Caco-2 (cell line): ENCODE data around the gene ZNF438. TPM values are rescaled to one million over a fixed set of nuclear protein-coding genes. Genes with fewer than 3 reads are reported as not detected.

Experiments
- BruUV-seq: library from RNA; stranded (reverse); fragments of 400-500 nt; replicated peaks from 2 replicates; lab custom pipeline; 2021; lab: Mats Ljungman, UMichigan
- CTCF ChIA-PET: fragments of 300-600 bp; sonication (Branson Sonifier 250); formaldehyde crosslinking; loops from one replicate; lab custom pipeline; 2022; ENCODE audit warnings: antibody characterized with exemption; lab: Charles Lee
- POLR2A ChIA-PET: fragments of 300-600 bp; sonication (Branson Sonifier 250); formaldehyde crosslinking; loops from one replicate; lab custom pipeline; 2022; ENCODE audit warnings: antibody characterized with exemption; lab: Charles Lee
- DNase-seq, 2 experiments: peaks; one replicate each; pipeline versions ENCODE4 v3.0.0 to v3.0.0-alpha.2; 2020 to 2022
- H3K27me3 ChIP-seq: replicated peaks from 2 replicates; pipeline ENCODE4 v1.6.0; 2011; ENCODE audit warnings: low read length; ENCODE audit not compliant: control insufficient read depth, insufficient read depth
- H3K36me3 ChIP-seq: 2 replicates; pipeline ENCODE4 v1.5.1; 2011; ENCODE audit warnings: low read length; ENCODE audit not compliant: control insufficient read depth, insufficient read depth
- H3K4me1 ChIP-seq: fragments of 250-450 bp; sonication (Bioruptor Pico); 2 replicates; pipeline ENCODE4 v1.5.1; 2020; ENCODE audit warnings: mild to moderate bottlenecking
- H3K4me3 ChIP-seq: 2 replicates; pipeline ENCODE4 v1.5.1; 2011; ENCODE audit warnings: low read depth, mild to moderate bottlenecking, control low read depth, low read length
- H3K9me3 ChIP-seq: fragments of 250-450 bp; sonication (Bioruptor Pico); 2 replicates; pipeline ENCODE4 v1.5.1; 2020; ENCODE audit warnings: mild to moderate bottlenecking, moderate library complexity
- H3K27ac Mint-ChIP-seq: one replicate; pipeline ENCODE4 v1.8.0; 2022; ENCODE audit warnings: mixed read lengths; ENCODE audit not compliant: unreplicated experiment
- H3K27me3 Mint-ChIP-seq: one replicate; pipeline ENCODE4 v1.8.0; 2022; ENCODE audit warnings: mixed read lengths; ENCODE audit not compliant: insufficient read depth, unreplicated experiment
- H3K36me3 Mint-ChIP-seq: one replicate; pipeline ENCODE4 v1.8.0; 2022; ENCODE audit warnings: mild to moderate bottlenecking, mixed read lengths; ENCODE audit not compliant: insufficient read depth, unreplicated experiment
- H3K4me1 Mint-ChIP-seq: one replicate; pipeline ENCODE4 v1.8.0; 2022; ENCODE audit warnings: low read depth, mixed read lengths; ENCODE audit not compliant: unreplicated experiment
- H3K4me3 Mint-ChIP-seq: one replicate; pipeline ENCODE4 v1.8.0; 2022; ENCODE audit warnings: mild to moderate bottlenecking, moderate library complexity, mixed read lengths; ENCODE audit not compliant: unreplicated experiment
- H3K9me3 Mint-ChIP-seq: one replicate; pipeline ENCODE4 v1.8.0; 2022; ENCODE audit warnings: mixed read lengths; ENCODE audit not compliant: unreplicated experiment
- intact Hi-C: fragments of 100-400 bp; cut with micrococcal nuclease; formaldehyde crosslinking; loops from one replicate; pipeline ENCODE4 v1.10.0; 2022; ENCODE audit not compliant: unreplicated experiment
- total RNA-seq: library from RNA; stranded (reverse); gene quantifications from 2 replicates; pipeline ENCODE4 v1.2.3, GENCODE V29; 2022
- TF ChIP-seq, protein P1 (sequence below), 2 experiments: fragments of 200-600 bp in 1 of 2; IDR thresholded peaks; 1 replicate in 1 of 2; 2 replicates in 1 of 2; pipeline versions ENCODE4 v1.5.1 to v1.8.0; 2011 to 2022; ENCODE audit warnings: antibody characterized with exemption in 1 of 2, control low read depth in 1 of 2, inconsistent platforms in 1 of 2, low read depth in 1 of 2, low read length in 1 of 2, mild to moderate bottlenecking in 1 of 2, moderate library complexity in 1 of 2; ENCODE audit not compliant: insufficient read depth in 1 of 2, severe bottlenecking in 1 of 2, unreplicated experiment in 1 of 2

The ZNF438 gene
- total RNA-seq, 1 experiment from 2014 or later: 1.00 TPM

DNA sequence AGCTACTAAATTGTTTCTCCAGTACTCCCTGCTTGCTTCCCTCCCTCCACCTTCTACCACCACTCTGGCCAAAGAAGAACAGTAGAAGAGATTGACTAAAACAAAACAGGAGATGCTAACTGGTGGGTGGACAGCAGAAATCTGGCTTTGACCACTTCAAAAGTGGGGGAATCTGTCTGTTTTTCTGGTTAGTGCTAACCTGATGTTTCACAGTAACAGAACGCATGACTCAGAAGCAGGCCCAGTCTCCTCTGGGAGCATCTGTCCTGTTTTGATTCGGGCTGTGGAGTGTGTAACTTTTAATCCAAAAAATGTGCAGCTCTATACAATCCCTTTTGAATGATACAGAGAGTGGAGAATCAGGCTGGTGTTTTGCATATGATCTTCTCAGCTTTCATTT is 32.7 kb upstream of the ZNF438 start:
- H3K36me3 Mint-ChIP-seq: no peaks in the 10 kb centered on the region
- no peaks in the 10 kb centered on the region for H3K9me3 Mint-ChIP-seq
- Histone ChIP-seq H3K4me1 (no peaks in the 10 kb centered on the region), H3K27me3 (no peaks in the 10 kb centered on the region), H3K9me3 (no peaks in the 10 kb centered on the region), H3K4me3 (no peak overlapping the region), H3K36me3 (no peaks in the 10 kb centered on the region)
- H3K27ac Mint-ChIP-seq: no peak overlapping the region
- intact Hi-C loops: loop anchor here (10.0 kb wide), 1 partner anchor 280 kb away; no protein-coding TSS in a partner anchor
- DNase-seq: no peak
- H3K4me1 Mint-ChIP-seq: no peaks in the 10 kb centered on the region
- H3K27me3 Mint-ChIP-seq: peaks cover 11% of the 10 kb centered on the region
- CTCF ChIA-PET: no interaction called here
- TF ChIP-seq, protein P1, sequence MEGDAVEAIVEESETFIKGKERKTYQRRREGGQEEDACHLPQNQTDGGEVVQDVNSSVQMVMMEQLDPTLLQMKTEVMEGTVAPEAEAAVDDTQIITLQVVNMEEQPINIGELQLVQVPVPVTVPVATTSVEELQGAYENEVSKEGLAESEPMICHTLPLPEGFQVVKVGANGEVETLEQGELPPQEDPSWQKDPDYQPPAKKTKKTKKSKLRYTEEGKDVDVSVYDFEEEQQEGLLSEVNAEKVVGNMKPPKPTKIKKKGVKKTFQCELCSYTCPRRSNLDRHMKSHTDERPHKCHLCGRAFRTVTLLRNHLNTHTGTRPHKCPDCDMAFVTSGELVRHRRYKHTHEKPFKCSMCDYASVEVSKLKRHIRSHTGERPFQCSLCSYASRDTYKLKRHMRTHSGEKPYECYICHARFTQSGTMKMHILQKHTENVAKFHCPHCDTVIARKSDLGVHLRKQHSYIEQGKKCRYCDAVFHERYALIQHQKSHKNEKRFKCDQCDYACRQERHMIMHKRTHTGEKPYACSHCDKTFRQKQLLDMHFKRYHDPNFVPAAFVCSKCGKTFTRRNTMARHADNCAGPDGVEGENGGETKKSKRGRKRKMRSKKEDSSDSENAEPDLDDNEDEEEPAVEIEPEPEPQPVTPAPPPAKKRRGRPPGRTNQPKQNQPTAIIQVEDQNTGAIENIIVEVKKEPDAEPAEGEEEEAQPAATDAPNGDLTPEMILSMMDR (IDR thresholded peaks at IDR 0.05; ENCODE audit: insufficient read depth in 1 of 2, low read depth in 1 of 2, low read length in 1 of 2, severe bottlenecking in 1 of 2, unreplicated experiment in 1 of 2): no peak
- H3K4me3 Mint-ChIP-seq: no peak overlapping the region
- POLR2A ChIA-PET: no interaction called here
- BruUV-seq: no TSS peak

DNA sequence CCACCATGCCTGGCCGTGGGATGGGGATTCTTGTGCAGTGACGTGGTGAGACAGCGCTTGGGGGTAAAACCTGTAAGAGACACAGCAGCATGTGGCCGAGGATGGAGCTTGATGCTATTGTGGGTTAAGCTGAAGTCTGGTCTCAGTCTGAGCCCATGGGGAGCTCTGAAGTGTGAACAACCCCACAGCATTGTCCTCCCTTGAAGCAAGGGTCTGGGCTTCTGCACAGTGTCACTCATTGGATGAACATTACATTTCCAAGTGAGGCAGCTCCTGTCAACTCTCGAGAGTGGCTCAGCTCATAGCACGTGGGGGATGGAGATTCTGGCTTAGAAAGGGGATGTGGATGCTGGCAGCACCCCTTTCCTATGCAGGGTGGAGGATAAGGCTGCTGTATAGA is 32.2 kb upstream of the ZNF438 start:
- Mint-ChIP-seq H3K27me3 (peaks cover 7% of the 10 kb centered on the region), H3K36me3 (no peaks in the 10 kb centered on the region), H3K27ac (no peak overlapping the region), H3K4me1 (no peaks in the 10 kb centered on the region), H3K9me3 (no peaks in the 10 kb centered on the region), H3K4me3 (no peak overlapping the region)
- intact Hi-C loops: loop anchor here (10.0 kb wide), 1 partner anchor 279 kb away; no protein-coding TSS in a partner anchor
- POLR2A ChIA-PET: no interaction called here
- no peaks in the 10 kb centered on the region for H3K27me3 ChIP-seq
- BruUV-seq: no TSS peak
- H3K36me3 ChIP-seq: no peaks in the 10 kb centered on the region
- no peaks in the 10 kb centered on the region for H3K4me1 ChIP-seq
- H3K4me3 ChIP-seq: no peak overlapping the region
- H3K9me3 ChIP-seq: no peaks in the 10 kb centered on the region
- no peak for DNase-seq
- TF ChIP-seq, protein P1 (IDR thresholded peaks at IDR 0.05; ENCODE audit: insufficient read depth in 1 of 2, low read depth in 1 of 2, low read length in 1 of 2, severe bottlenecking in 1 of 2, unreplicated experiment in 1 of 2): no peak
- CTCF ChIA-PET: no interaction called here

DNA sequence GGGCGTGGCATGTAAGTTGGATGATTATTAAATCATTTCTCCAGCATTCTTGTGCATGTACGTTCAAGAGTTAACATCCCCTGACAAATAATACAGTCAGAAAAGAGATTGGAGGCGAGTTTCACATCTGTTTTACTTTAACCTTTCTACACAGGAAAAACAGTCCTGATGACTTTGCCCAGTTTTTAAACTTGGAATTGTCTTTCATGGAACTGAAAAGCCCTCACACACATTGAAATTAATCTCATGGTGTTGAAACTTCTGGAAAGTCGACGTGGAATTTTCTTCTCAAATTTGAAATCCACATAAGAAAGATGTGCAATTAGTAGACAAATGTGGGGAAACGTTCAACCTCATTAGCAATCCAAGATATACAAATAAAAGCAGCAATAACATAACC is 31.2 kb upstream of the ZNF438 start:
- Histone ChIP-seq H3K36me3 (no peaks in the 10 kb centered on the region), H3K4me1 (no peaks in the 10 kb centered on the region), H3K27me3 (no peaks in the 10 kb centered on the region), H3K4me3 (no peak overlapping the region), H3K9me3 (no peaks in the 10 kb centered on the region)
- POLR2A ChIA-PET: no interaction called here
- Mint-ChIP-seq H3K9me3 (no peaks in the 10 kb centered on the region), H3K4me3 (no peak overlapping the region), H3K36me3 (no peaks in the 10 kb centered on the region), H3K27ac (no peak overlapping the region), H3K4me1 (no peaks in the 10 kb centered on the region), H3K27me3 (peaks cover 7% of the 10 kb centered on the region)
- CTCF ChIA-PET: no interaction called here
- no peak for DNase-seq
- no TSS peak for BruUV-seq
- intact Hi-C loops: loop anchor here (10.0 kb wide), 1 partner anchor 278 kb away; no protein-coding TSS in a partner anchor
- TF ChIP-seq, protein P1 (IDR thresholded peaks at IDR 0.05; ENCODE audit: insufficient read depth in 1 of 2, low read depth in 1 of 2, low read length in 1 of 2, severe bottlenecking in 1 of 2, unreplicated experiment in 1 of 2): no peak
